Spleen (tissue), 11 donors: ENCODE data around the gene DNAJB9. TPM values are rescaled to one million over a fixed set of nuclear protein-coding genes. Genes with fewer than 3 reads are reported as not detected.

Source experiments
- DNase-seq: peaks from one replicate; pipeline ENCODE4 v3.0.0-alpha.2; 2020
- H3K27ac ChIP-seq, 8 donors: fragments of 200-600 bp; sonication (generic) in 7 of 8; 1 replicate in 4 of 8; 2 replicates in 4 of 8; pipeline versions ENCODE4 v1.5.0 to v1.8.0; 2016 to 2021; ENCODE audit warnings: inconsistent platforms in 4 of 8, mild to moderate bottlenecking in 4 of 8, moderate library complexity in 1 of 8
- H3K27me3 ChIP-seq, 7 donors: fragments of 200-600 bp; sonication (generic) in 6 of 7; replicated peaks in 1 of 7; 1 replicate in 4 of 7; 2 replicates in 3 of 7; pipeline versions ENCODE4 v1.5.0 to v1.8.0; 2016 to 2021; ENCODE audit warnings: inconsistent platforms in 3 of 7, mild to moderate bottlenecking in 1 of 7
- H3K36me3 ChIP-seq, 6 donors: fragments of 200-600 bp; sonication (generic) in 5 of 6; 1 replicate in 4 of 6; 2 replicates in 2 of 6; pipeline versions ENCODE4 v1.5.0 to v1.8.0; 2016 to 2021; ENCODE audit warnings: inconsistent platforms in 2 of 6
- H3K4me1 ChIP-seq, 6 donors: fragments of 200-600 bp; sonication (generic) in 5 of 6; 1 replicate in 3 of 6; 2 replicates in 3 of 6; pipeline versions ENCODE4 v1.5.0 to v1.8.0; 2016 to 2021; ENCODE audit warnings: inconsistent platforms in 3 of 6
- H3K4me3 ChIP-seq, 8 donors: fragments of 200-600 bp; sonication (generic) in 7 of 8; 1 replicate in 4 of 8; 2 replicates in 4 of 8; pipeline versions ENCODE4 v1.5.0 to v1.8.0; 2016 to 2021; ENCODE audit warnings: inconsistent platforms in 4 of 8, mild to moderate bottlenecking in 4 of 8, moderate library complexity in 2 of 8
- H3K9me3 ChIP-seq, 8 donors: fragments of 200-600 bp; sonication (generic) in 7 of 8; 1 replicate in 4 of 8; 2 replicates in 4 of 8; pipeline versions ENCODE4 v1.5.0 to v1.8.0; 2016 to 2021; ENCODE audit warnings: inconsistent platforms in 4 of 8
- POLR2A ChIP-seq, 3 donors: fragments of 450-650 bp; IDR thresholded peaks; one replicate each; pipeline ENCODE4 v1.5.1; 2017; ENCODE audit warnings: antibody characterized with exemption in 3 of 3, mild to moderate bottlenecking in 1 of 3
- POLR2AphosphoS5 ChIP-seq, 3 donors: sonication (generic); formaldehyde crosslinking; IDR thresholded peaks; one replicate each; pipeline ENCODE4 v1.5.1; 2017; ENCODE audit warnings: antibody characterized with exemption in 3 of 3
- WGBS, 5 donors: extraction: QIAGEN DNeasy Blood & Tissue Kit in 3 of 5; methylation state at CpG; one replicate each; pipeline versions ENCODE4 v1.1.5 to v1.1.7; 2013 to 2018; 5-methylcytosine and 5-hydroxymethylcytosine counted together
- intact Hi-C: fragments of 100-400 bp; cut with DNase I; formaldehyde crosslinking; loops from one replicate; pipeline ENCODE4 v1.15.0; 2023; ENCODE audit warnings: low total_unique reads
- polyA plus RNA-seq, 3 donors: library from polyadenylated mRNA; stranded (reverse); fragments of 200-250 nt; gene quantifications; one replicate each; pipeline ENCODE4 v1.2.1, GENCODE V29; 2013
- total RNA-seq, 7 donors: library from RNA; depleted of rRNA in 3 of 7; stranded (reverse); fragments of >200 nt in 3 of 7; fragmentation: NEBNext Ultra II Directional in 4 of 7; extraction: Animal tissue kit (Norgen Biotek cat#: 25700) in 4 of 7; gene quantifications; one replicate each; pipeline versions ENCODE4 v1.1.0 to v1.2.1, GENCODE V29; 2016 to 2021
- TF ChIP-seq, protein P1 (sequence below), 11 experiments: fragments of 200-600 bp in 7 of 11; fragments of 450-650 bp in 4 of 11; sonication (generic) in 4 of 11; IDR thresholded peaks in 8 of 11; conservative IDR thresholded peaks in 3 of 11; 1 replicate in 7 of 11; 2 replicates in 4 of 11; pipeline versions ENCODE4 v1.4.0 to v1.8.0; 2016 to 2021; ENCODE audit warnings: antibody characterized with exemption in 11 of 11, inconsistent platforms in 4 of 11, mild to moderate bottlenecking in 1 of 11
- donor health status: healthy with polysubstance abuse.
- donor health status: DM: no; HTN: no; CAD: no; lungs with moderate emphysema.
- donor health status: DM: no; HTN: no; CAD: no.
- donor health status: Bipolar disorder and iron deficiency.
- donor health status: healthy.
- donor health status: DM: no; HTN: no; CAD: no.
- donor health status: DM: yes; HTN: yes; CAD: no.

DNAJB9 gene
- total and polyA plus RNA-seq, 10 donors = 5.0 to 79.2 (median 19.3) TPM

DNA sequence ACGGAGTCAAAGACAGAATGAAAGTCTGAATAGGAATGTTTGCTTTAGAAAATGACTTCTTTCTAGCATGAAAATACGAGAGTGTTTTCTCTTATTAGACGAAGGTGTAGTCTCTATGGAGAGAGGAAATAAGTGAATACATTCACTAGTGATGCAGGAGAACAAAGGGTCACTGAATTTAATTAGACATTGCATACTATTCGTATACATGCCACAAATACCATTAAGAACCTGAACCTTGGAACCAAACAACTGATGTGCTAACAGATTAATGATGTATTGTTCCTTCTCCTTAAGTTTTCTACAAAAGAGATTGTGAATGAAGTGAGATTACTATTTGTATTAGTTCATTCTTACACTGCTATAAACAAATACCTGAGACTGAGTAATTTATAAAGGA, 10.4 kb upstream of the DNAJB9 start:
- TF ChIP-seq, protein P1, sequence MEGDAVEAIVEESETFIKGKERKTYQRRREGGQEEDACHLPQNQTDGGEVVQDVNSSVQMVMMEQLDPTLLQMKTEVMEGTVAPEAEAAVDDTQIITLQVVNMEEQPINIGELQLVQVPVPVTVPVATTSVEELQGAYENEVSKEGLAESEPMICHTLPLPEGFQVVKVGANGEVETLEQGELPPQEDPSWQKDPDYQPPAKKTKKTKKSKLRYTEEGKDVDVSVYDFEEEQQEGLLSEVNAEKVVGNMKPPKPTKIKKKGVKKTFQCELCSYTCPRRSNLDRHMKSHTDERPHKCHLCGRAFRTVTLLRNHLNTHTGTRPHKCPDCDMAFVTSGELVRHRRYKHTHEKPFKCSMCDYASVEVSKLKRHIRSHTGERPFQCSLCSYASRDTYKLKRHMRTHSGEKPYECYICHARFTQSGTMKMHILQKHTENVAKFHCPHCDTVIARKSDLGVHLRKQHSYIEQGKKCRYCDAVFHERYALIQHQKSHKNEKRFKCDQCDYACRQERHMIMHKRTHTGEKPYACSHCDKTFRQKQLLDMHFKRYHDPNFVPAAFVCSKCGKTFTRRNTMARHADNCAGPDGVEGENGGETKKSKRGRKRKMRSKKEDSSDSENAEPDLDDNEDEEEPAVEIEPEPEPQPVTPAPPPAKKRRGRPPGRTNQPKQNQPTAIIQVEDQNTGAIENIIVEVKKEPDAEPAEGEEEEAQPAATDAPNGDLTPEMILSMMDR (IDR thresholded peaks at IDR 0.05 in 8 of 11, conservative IDR thresholded peaks at IDR 0.05 in 3 of 11) = no peak
- TF ChIP-seq POLR2AphosphoS5 (IDR thresholded peaks at IDR 0.05) = no peak
- no peak for TF ChIP-seq POLR2A (IDR thresholded peaks at IDR 0.05)
- Histone ChIP-seq H3K27me3 (no peaks in the 10 kb centered on the region), H3K27ac (no peak overlapping the region), H3K9me3 (peaks cover 4 to 45% (median 27%) of the 10 kb centered on the region in 8 donors), H3K4me1 (peaks cover 0 to 12% (median 0%) of the 10 kb centered on the region in 6 donors), H3K36me3 (peaks cover 0 to 23% (median 3%) of the 10 kb centered on the region in 6 donors), H3K4me3 (no peak overlapping the region)
- intact Hi-C loops = no loop called here
- 91 to 95% (median 94%) methylated on average over 4 of the region's 4 CpGs for WGBS, 5 donors
- no peak for DNase-seq

DNA sequence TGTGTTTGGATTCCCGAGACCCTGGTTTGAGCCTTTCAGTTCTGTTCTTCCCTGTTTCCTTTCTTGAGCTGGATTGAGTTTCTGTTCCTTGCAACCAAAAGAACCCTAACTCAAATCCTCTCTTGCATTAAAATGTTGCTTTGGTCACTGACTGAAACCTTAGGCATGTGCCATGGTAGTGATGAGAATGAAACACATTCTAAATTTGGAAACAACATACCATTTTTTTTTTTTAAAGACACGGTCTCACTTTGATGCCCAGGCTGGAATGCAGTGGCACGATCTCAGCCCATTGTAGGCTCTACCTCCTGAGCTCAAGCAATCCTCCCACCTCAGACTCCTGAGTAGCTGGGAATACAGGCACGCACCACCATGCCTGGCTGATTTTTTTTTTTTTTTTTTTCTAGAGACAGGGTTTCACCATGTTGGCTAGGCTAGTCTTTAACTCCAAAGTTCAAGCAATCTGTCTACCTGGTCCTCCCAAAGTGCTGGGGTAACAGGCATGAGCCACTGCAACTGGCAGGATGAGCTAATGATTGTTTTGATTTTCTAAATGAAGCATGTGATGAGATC, 8.5 kb upstream of the DNAJB9 start:
- TF ChIP-seq POLR2AphosphoS5 (IDR thresholded peaks at IDR 0.05) (no peak), POLR2A (IDR thresholded peaks at IDR 0.05) (no peak)
- TF ChIP-seq, protein P1 (IDR thresholded peaks at IDR 0.05 in 8 of 11, conservative IDR thresholded peaks at IDR 0.05 in 3 of 11) = no peak
- Histone ChIP-seq H3K27ac (no peak overlapping the region), H3K4me3 (no peak overlapping the region), H3K36me3 (peaks cover 0 to 41% (median 18%) of the 10 kb centered on the region in 6 donors), H3K4me1 (peaks cover 0 to 8% (median 0%) of the 10 kb centered on the region in 6 donors), H3K27me3 (no peaks in the 10 kb centered on the region), H3K9me3 (peaks cover 4 to 34% (median 25%) of the 10 kb centered on the region in 8 donors)
- 92 to 97% (median 94%) methylated on average over 4 of the region's 4 CpGs for WGBS, 5 donors
- DNase-seq = no peak
- intact Hi-C loops = no loop called here

DNA sequence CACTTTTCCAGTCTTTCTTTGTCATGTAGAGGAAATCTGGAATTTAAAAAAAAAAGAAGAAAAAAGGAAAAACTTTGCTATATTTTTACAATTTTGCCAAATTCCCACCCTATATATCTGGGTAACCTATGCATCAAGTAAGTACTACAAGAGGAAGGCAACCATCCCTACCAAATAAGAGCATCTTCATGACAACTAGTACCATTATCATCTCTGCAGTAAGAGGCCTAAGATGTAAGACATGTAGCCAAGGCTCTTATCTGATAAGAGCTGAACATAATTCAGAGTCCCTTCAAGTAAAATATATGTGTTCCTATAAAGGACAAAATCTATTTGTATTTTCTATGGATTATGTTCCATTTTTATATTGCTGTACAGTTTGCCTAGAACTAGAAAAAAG, 3.7 kb upstream of the DNAJB9 start:
- no peak for TF ChIP-seq POLR2A (IDR thresholded peaks at IDR 0.05)
- TF ChIP-seq, protein P1 (IDR thresholded peaks at IDR 0.05 in 8 of 11, conservative IDR thresholded peaks at IDR 0.05 in 3 of 11) = no peak
- no peak for TF ChIP-seq POLR2AphosphoS5 (IDR thresholded peaks at IDR 0.05)
- no peak for DNase-seq
- intact Hi-C loops = loop anchor here (5.0 kb wide), 1 partner anchor 39 kb away; the partner anchor contains the start of gene PNPLA8
- no peaks in the 10 kb centered on the region for H3K27me3 ChIP-seq
- H3K36me3 ChIP-seq = peaks cover 0 to 38% (median 18%) of the 10 kb centered on the region in 6 donors
- H3K27ac ChIP-seq = no peak overlapping the region
- peaks cover 9 to 44% (median 28%) of the 10 kb centered on the region in 6 donors for H3K4me1 ChIP-seq
- no peaks in the 10 kb centered on the region for H3K9me3 ChIP-seq
- no peak overlapping the region for H3K4me3 ChIP-seq

DNA sequence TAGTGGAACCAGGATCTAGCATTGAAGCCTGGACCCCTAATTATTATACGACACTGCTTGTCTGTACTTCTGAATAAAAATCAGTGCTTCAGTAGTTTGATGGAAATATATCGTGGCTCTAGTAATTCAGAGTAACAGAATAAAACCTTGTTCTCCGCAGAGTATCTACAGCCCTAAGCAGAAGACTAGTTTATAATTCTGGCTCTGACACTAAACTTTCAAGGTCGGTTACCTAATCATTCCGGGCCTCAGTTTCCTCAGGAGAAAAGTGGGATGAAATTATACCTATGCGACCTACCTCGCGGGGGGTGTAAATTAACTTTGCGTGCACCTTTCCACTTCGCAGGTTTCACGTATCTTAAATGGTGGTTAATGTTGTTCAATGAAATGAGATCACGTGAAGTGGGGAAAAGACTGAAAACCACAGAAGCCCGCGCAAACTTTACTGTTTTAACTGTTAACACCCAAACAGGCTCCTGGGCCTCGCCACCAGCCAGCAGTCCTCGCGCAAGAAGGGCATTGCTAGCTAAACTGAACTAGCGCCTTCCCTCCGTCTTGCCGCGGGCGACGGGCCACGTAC, 783 bp upstream of the DNAJB9 start:
- peak overlapping the region; percentile 40 to 88 (median 71) for H3K4me3 ChIP-seq
- DNase-seq = no peak
- no peaks in the 10 kb centered on the region for H3K9me3 ChIP-seq
- H3K27ac ChIP-seq = peak overlapping the region; percentile 90 to 99 (median 98)
- 11 to 18% (median 13%) methylated on average over 23 to 24 of the region's 24 CpGs for WGBS, 5 donors
- peaks cover 0 to 41% (median 26%) of the 10 kb centered on the region in 6 donors for H3K36me3 ChIP-seq
- H3K27me3 ChIP-seq = no peaks in the 10 kb centered on the region
- H3K4me1 ChIP-seq = peaks cover 19 to 74% (median 57%) of the 10 kb centered on the region in 6 donors
- TF ChIP-seq, protein P1 (IDR thresholded peaks at IDR 0.05 in 8 of 11, conservative IDR thresholded peaks at IDR 0.05 in 3 of 11) = no peak
- no peak for TF ChIP-seq POLR2AphosphoS5 (IDR thresholded peaks at IDR 0.05)
- no peak for TF ChIP-seq POLR2A (IDR thresholded peaks at IDR 0.05)
- intact Hi-C loops = loop anchor here (5.0 kb wide), 1 partner anchor 42 kb away; the partner anchor contains the start of gene PNPLA8
